ENCODE data around the gene MOK.

MOK gene

GRCh38 chr14:102283631-102284129 lies 21.3 kb downstream of the MOK start:
- no peak for DNase-seq (ENCODE audit: low read depth, low spot score)

DNA sequence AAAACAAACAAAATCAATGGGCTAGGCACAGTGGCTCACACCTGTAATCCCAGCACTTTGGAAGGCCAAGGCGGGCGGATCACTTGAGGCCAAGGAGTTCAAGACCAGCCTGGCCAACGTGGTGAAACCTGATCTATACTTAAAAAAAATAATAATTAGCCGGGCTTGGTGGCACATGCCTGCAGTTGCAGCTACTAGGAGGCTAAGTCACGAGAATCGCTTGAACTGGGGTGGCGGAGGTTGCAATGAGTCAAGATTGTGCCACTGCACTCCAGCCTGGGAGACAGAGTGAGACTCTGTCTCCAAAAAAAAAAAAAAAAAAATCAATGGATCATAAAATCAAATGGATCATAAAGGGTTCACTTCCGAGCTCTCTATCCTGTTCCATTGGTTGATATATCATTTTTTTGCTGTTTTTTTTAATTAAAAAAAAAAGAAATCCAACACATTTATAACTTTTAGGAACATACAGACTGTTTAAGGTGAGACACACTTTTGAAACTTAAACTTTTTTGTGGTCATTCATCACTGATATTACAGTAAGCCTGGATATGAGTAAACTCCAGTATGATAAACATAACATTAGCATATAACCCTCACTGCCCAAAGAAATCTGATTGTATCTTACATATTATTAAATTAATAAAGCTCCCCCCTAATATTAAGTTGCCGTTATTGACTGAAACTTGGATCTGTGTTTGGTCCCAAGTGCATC lies 22.1 kb downstream of the MOK start:
- DNase-seq (ENCODE audit: low read depth, low spot score) = no peak

- peak; percentile 95 for DNase-seq (ENCODE audit: low read depth, low spot score)
These were observed 24.5 kb downstream of the MOK start for GRCh38 chr14:102280376-102280962.

GRCh38 chr14:102279688-102280348 lies 25.1 kb downstream of the MOK start:
- peak; percentile 95 for DNase-seq (ENCODE audit: low read depth, low spot score)

GRCh38 chr14:102279282-102279681 lies 25.7 kb downstream of the MOK start:
- DNase-seq (ENCODE audit: low read depth, low spot score) = no peak

GRCh38 chr14:102278631-102278935 lies 26.4 kb downstream of the MOK start:
- DNase-seq (ENCODE audit: low read depth, low spot score) = no peak

DNA sequence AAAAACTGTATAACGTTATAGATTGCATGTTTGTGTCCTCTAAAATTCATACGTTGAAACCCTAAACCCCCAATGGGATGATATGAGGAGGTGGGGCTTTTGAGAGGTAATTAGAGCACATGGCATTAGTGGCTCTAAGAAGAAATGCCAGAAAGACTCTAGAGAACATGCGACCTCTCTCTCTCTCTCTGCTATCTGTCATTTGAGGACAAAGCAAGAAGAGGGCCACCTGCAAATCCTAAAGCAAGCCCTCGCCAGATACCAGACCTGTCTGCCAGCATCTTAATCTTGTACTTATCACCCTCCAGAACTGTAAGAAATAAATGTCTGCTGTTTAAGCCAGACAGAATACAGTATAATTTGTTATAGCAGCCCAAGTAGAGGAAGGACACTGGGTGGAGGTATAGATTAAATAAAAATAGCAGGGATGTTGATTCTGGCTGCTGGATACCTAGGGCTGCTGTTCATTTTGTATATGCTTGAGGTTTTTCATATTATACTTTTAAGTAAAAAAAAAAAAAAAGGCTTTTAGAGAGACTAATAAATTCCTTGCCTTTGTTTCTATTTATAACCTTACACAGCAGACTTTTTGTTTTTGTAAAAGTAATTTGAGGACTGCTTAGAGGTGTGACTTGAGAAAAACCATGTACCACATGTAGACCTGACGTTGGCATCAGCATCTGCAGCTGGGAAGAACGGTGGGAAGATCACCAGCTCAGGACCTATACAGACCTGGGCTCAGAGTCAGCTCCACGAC lies 26.9 kb downstream of the MOK start:
- DNase-seq (ENCODE audit: low read depth, low spot score) = no peak

GRCh38 chr14:102275866-102276265 lies 29.1 kb downstream of the MOK start:
- no peak for DNase-seq (ENCODE audit: low read depth, low spot score)

- no peak for DNase-seq (ENCODE audit: low read depth, low spot score)
These were observed 32.6 kb downstream of the MOK start for GRCh38 chr14:102272392-102272791.

- no peak for DNase-seq (ENCODE audit: low read depth, low spot score)
These were observed 40.2 kb downstream of the MOK start for GRCh38 chr14:102264775-102265174.

- no peak for DNase-seq (ENCODE audit: low read depth, low spot score)
These were observed 40.6 kb downstream of the MOK start for GRCh38 chr14:102264355-102264754.

GRCh38 chr14:102262929-102263462 lies 42.0 kb downstream of the MOK start:
- peak; percentile 60 for DNase-seq (ENCODE audit: low read depth, low spot score)

DNA sequence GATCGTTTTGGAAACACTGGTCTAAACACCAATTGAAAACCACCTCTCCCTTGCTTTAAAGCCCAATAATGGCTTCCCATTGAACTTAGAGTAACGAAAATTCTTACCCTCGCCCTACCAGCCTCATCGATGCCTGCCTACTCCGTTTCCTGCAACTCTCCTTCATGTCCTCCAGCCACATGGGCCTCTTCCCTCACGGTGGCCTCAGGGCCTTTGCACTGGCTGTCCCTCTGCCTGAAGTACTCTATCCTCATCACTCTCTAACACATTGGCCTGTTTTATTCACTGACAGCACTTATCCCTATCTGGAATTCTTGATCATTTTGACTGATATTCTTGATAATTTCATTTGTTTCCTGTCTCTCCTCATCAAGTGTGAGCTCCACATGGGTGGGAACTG lies 46.8 kb downstream of the MOK start:
- no peak for DNase-seq (ENCODE audit: low read depth, low spot score)

GRCh38 chr14:102256716-102257115 lies 48.2 kb downstream of the MOK start:
- DNase-seq (ENCODE audit: low read depth, low spot score) = no peak

GRCh38 chr14:102255401-102256190 lies 49.4 kb downstream of the MOK start:
- DNase-seq (ENCODE audit: low read depth, low spot score) = peak; percentile 41

DNA sequence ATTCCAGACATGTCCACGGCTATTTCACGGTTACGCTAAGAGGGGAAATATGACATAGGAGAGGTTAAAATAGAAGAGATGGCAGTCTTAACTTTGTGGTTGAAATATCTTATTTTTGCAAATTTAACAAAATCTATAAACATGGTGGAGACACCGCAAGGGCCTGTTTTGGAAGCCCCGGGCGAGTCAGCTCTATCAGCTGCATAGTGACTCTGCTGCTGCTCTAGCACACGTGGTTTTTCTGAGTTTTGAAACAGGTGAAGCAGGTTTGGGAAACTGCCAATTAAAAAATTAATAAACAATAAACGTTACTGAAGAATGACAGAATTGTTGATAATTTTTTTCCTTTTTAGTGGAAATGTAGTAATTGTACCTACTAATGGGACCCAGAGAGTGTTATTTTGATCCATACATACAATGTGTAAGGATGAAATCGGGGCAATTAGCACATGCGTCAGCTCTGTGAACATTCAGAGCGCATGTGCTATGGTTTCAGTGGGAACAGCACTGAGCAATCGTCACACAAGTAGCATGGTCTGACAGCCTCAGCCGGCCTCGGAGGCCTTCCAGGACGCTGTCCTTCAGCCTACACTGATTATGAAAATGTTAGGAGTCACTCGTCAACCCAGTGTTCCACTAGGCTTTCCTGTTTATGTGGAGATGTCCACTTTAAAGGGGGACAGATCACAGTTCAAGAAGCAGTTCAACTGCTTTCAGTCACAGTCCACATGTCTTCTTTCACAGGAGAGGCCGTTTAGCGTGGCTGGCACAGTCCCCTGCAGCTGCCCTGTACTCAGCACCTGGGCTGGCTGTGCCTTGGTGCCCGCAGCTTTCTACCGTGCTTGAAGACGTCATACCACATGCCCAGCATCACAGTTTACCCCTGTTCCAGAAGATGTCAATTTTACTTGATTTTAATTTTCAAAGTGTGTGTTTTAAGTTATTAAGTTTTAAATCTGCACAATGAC lies 51.8 kb downstream of the MOK start:
- no peak for DNase-seq (ENCODE audit: low read depth, low spot score)

GRCh38 chr14:102251161-102251560 lies 53.8 kb downstream of the MOK start:
- DNase-seq (ENCODE audit: low read depth, low spot score) = no peak

DNA sequence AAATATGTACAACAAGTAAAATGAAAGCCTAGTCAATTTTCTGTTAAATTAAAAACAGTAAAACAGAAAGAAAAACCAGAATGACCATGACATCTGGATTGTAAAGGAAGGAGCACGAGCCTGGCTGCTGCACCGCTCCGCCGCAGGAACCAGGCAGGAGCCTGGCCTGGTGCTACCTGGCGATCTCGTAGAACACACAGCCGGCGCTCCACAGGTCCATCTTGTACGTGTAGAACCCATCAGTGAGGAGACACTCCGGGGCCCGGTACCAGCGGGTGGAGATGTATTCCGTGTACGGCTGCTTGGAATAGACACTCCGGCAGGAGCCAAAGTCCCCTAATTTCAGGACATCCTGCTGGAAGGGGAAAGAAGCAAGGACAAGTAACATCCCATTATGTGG lies 54.3 kb downstream of the MOK start:
- DNase-seq (ENCODE audit: low read depth, low spot score) = no peak

DNA sequence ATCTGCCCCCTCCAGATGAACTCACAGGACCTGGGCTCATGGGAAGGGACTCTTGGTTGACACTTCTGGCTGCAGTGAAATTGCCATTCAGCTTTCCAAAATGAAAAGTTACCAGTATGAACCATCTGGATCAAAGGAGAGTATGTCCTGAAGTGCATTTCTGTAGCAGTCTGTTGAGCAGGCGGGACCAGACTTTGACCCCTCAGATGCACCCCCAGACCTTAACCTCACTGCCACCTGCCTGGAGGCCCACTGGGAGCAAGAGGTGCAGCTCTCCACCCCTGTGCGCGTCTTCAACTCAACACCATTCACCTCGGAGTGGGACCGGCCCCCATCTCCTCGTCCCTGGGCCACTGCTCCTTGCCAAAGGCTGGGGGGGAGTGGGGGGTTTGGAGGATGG lies 55.0 kb downstream of the MOK start:
- DNase-seq (ENCODE audit: low read depth, low spot score) = no peak

- DNase-seq (ENCODE audit: low read depth, low spot score) = peak; percentile 60
These were observed 55.9 kb downstream of the MOK start for GRCh38 chr14:102249041-102249440.

Data from astrocyte of the hippocampus (primary cell).